ENCODE measurements around the gene UBALD2.
"Not testable (repeated sequence)": the region's sequence is repeated elsewhere in the genome, so short reads cannot be mapped to it uniquely, and the experiment has no call there.

UBALD2 gene

GRCh38 chr17:76278268-76278908 lies 13.2 kb downstream of the UBALD2 start:
- no peak for DNase-seq

GRCh38 chr17:76278952-76279741 lies 14.0 kb downstream of the UBALD2 start:
- peak; percentile 59 for DNase-seq

- no peak for DNase-seq
Measured at GRCh38 chr17:76279742-76280287, 14.7 kb downstream of the UBALD2 start.

- DNase-seq, result no peak
Measured at GRCh38 chr17:76280650-76281049, 15.5 kb downstream of the UBALD2 start.

GRCh38 chr17:76281573-76282371 lies 16.6 kb downstream of the UBALD2 start:
- DNase-seq, result no peak

GRCh38 chr17:76292567-76292966 lies 27.4 kb downstream of the UBALD2 start:
- no peak for DNase-seq

GRCh38 chr17:76293106-76293505 lies 28.0 kb downstream of the UBALD2 start:
- no peak for DNase-seq

GRCh38 chr17:76296186-76296585 lies 31.0 kb downstream of the UBALD2 start:
- DNase-seq, result no peak

GRCh38 chr17:76296889-76297288 lies 31.7 kb downstream of the UBALD2 start:
- no peak for DNase-seq

- DNase-seq, result no peak
Measured at GRCh38 chr17:76297436-76297835, 32.3 kb downstream of the UBALD2 start.

GRCh38 chr17:76304226-76305134 lies 39.3 kb downstream of the UBALD2 start:
- DNase-seq, result no peak

- not testable (repeated sequence) for DNase-seq
Measured at GRCh38 chr17:76305135-76305454, 39.9 kb downstream of the UBALD2 start.

- DNase-seq, result no peak
Measured at GRCh38 chr17:76307299-76307965, 42.3 kb downstream of the UBALD2 start.

GRCh38 chr17:76307966-76308338 lies 42.8 kb downstream of the UBALD2 start, which contains the start of gene QRICH2:
Gene QRICH2 (minus strand): TSS chr17:76308276. CDS start chr17:76307998, 278 bp downstream.
- DNase-seq, result no peak

- DNase-seq, result no peak
Measured at GRCh38 chr17:76309461-76309860, 44.3 kb downstream of the UBALD2 start.

- DNase-seq, result no peak
Measured at GRCh38 chr17:76312735-76313134, 47.6 kb downstream of the UBALD2 start.

- no peak for DNase-seq
Measured at GRCh38 chr17:76314392-76315227, 49.5 kb downstream of the UBALD2 start.

GRCh38 chr17:76317535-76317934 lies 52.4 kb downstream of the UBALD2 start:
- DNase-seq, result no peak

GRCh38 chr17:76318586-76318985 lies 53.4 kb downstream of the UBALD2 start:
- no peak for DNase-seq
